Stimulated activated CD8-positive, alpha-beta memory T cell treated with anti-CD3 and anti-CD28 coated beads, Interleukin-15, amount 100 ng/mL, for 1 hour (primary cell): ENCODE results near the gene SLF2.

Source experiments
- DNase-seq: peaks from one replicate; pipeline ENCODE4 v3.0.0-alpha.2; 2020; ENCODE audit warnings: low read depth

Gene SLF2

GRCh38 chr10:100980711-100981110, 67.9 kb downstream of the SLF2 start:
- no peak for DNase-seq

GRCh38 chr10:100981178-100981772, 68.5 kb downstream of the SLF2 start:
- no peak for DNase-seq

GRCh38 chr10:100982916-100983830, 70.4 kb downstream of the SLF2 start:
- DNase-seq = no peak

- no peak for DNase-seq
Observed at GRCh38 chr10:100983868-100984671, 71.3 kb downstream of the SLF2 start.

- DNase-seq = no peak
Observed at GRCh38 chr10:100984672-100985177, 72.0 kb downstream of the SLF2 start.

GRCh38 chr10:100985336-100985735, 72.6 kb downstream of the SLF2 start:
- no peak for DNase-seq

GRCh38 chr10:100986623-100986951, 73.8 kb downstream of the SLF2 start:
- DNase-seq = no peak

GRCh38 chr10:100986952-100987684, 74.4 kb downstream of the SLF2 start, which contains the start of the genes MRPL43 and TWNK:
MRPL43 (minus strand) TSS chr10:100987497; CDS start chr10:100987443, 54 bp downstream.
TWNK (plus strand) TSS chr10:100987543; CDS start chr10:100988211, 668 bp downstream.
- DNase-seq = peak; percentile 62

GRCh38 chr10:100987685-100988049, 74.9 kb downstream of the SLF2 start:
- no peak for DNase-seq

GRCh38 chr10:100988166-100988565, 75.4 kb downstream of the SLF2 start:
- no peak for DNase-seq

- DNase-seq = no peak
Observed at GRCh38 chr10:100989088-100989487, 76.3 kb downstream of the SLF2 start.

GRCh38 chr10:100993986-100994708, 81.4 kb downstream of the SLF2 start:
- DNase-seq = no peak

- no peak for DNase-seq
Observed at GRCh38 chr10:100995181-100995580, 82.4 kb downstream of the SLF2 start.

- no peak for DNase-seq
Observed at GRCh38 chr10:100996678-100997359, 84.1 kb downstream of the SLF2 start.

- peak; percentile 53 for DNase-seq
Observed at GRCh38 chr10:100997360-100998182, 84.8 kb downstream of the SLF2 start.

- DNase-seq = no peak
Observed at GRCh38 chr10:100998183-100998990, 85.6 kb downstream of the SLF2 start.

GRCh38 chr10:100998991-100999741, 86.4 kb downstream of the SLF2 start:
- DNase-seq = peak; percentile 53

GRCh38 chr10:100999742-101000126, 87.0 kb downstream of the SLF2 start, which contains the start of gene LZTS2:
LZTS2 (plus strand) TSS chr10:100999808; CDS start chr10:101002539, 2,731 bp downstream.
- no peak for DNase-seq
